Measurements from ENCODE around the gene SYNE1. TPM values are rescaled to one million over a fixed set of nuclear protein-coding genes. Genes with fewer than 3 reads are reported as not detected.

The SYNE1 gene
- polyA plus RNA-seq, 2 of the 4 experiments (the other 2 are of a cell fraction): 10.5 to 28.5 TPM

GRCh38 chr6:152661776-152662175 lies 24.6 kb upstream of the SYNE1 start:
- TF ChIP-seq CHD2 (IDR thresholded peaks at IDR 0.05; ENCODE audit: low read length, partially characterized antibody) (no peak), HMGXB4 (CRISPR knock-in tag; IDR thresholded peaks at IDR 0.05; ENCODE audit: borderline replicate concordance) (no peak), HOXA7 (CRISPR knock-in tag; IDR thresholded peaks at IDR 0.05) (no peak), E2F6 (IDR thresholded peaks at IDR 0.05; ENCODE audit: borderline replicate concordance, low read depth) (no peak), POLR2AphosphoS2 (conservative IDR thresholded peaks at IDR 0.05; ENCODE audit: low read length) (no peak), MYC (IDR thresholded peaks at IDR 0.05; ENCODE audit: borderline replicate concordance, low read length) (no peak), ZNF302 (CRISPR knock-in tag; IDR thresholded peaks at IDR 0.05) (no peak), RFX5 (IDR thresholded peaks at IDR 0.05) (no peak), RNF2 (IDR thresholded peaks at IDR 0.05; ENCODE audit: borderline replicate concordance, low read depth) (no peak), NR3C1 (IDR thresholded peaks at IDR 0.05) (no peak), CEBPB (IDR thresholded peaks at IDR 0.05) (no peak), ZC3H11A (IDR thresholded peaks at IDR 0.05) (no peak)
- no peak overlapping the region for H3K4me2 ChIP-seq
- no peak for FAIRE-seq
- ATAC-seq: no peak
- no peak overlapping the region for H3K4me3 ChIP-seq
- ChIA-PET POLR2A (no interaction called here), CTCF (no interaction called here)
- no peaks in the 10 kb centered on the region for H3K9me3 ChIP-seq
- 52% methylated on average over 3 of the region's 3 CpGs for WGBS (ENCODE audit: missing lambda C conversion rate)
- no peak for DNase-seq (ENCODE audit: low read depth in 1 of 2, low spot score in 1 of 2)
- H3K27ac ChIP-seq: no peak overlapping the region
- no peaks in the 10 kb centered on the region for H3K4me1 ChIP-seq

- Histone ChIP-seq H3K9me3 (no peaks in the 10 kb centered on the region), H3K27ac (no peak overlapping the region), H3K4me2 (no peak overlapping the region), H3K4me3 (no peak overlapping the region), H3K4me1 (no peaks in the 10 kb centered on the region)
- FAIRE-seq (no peak), ATAC-seq (no peak), DNase-seq (ENCODE audit: low read depth in 1 of 2, low spot score in 1 of 2) (no peak)
- POLR2A ChIA-PET: no interaction called here
- TF ChIP-seq FOSB (CRISPR knock-in tag; IDR thresholded peaks at IDR 0.05) (no peak), MAZ (IDR thresholded peaks at IDR 0.05; ENCODE audit: borderline replicate concordance, low read depth, low read length) (no peak), REST (IDR thresholded peaks at IDR 0.05) (no peak), NPAS2 (CRISPR knock-in tag; IDR thresholded peaks at IDR 0.05; ENCODE audit: borderline replicate concordance) (no peak), CHD2 (IDR thresholded peaks at IDR 0.05; ENCODE audit: low read length, partially characterized antibody) (no peak), ZSCAN20 (CRISPR knock-in tag; IDR thresholded peaks at IDR 0.05) (no peak), ESRRA (IDR thresholded peaks at IDR 0.05; ENCODE audit: borderline replicate concordance, low read length) (no peak), NR3C1 (IDR thresholded peaks at IDR 0.05) (no peak), MYC (IDR thresholded peaks at IDR 0.05; ENCODE audit: borderline replicate concordance, low read length) (no peak), MAFK (IDR thresholded peaks at IDR 0.05; ENCODE audit: partially characterized antibody) (no peak), PHF8 (IDR thresholded peaks at IDR 0.05; ENCODE audit: borderline replicate concordance, low read depth) (no peak), TFCP2L1 (CRISPR knock-in tag; IDR thresholded peaks at IDR 0.05) (no peak), RAD21 (conservative IDR thresholded peaks at IDR 0.05 in 1 of 2, IDR thresholded peaks at IDR 0.05 in 1 of 2) (no peak), POLR2A (IDR thresholded peaks at IDR 0.05; ENCODE audit: low read length) (no peak)
- WGBS (ENCODE audit: missing lambda C conversion rate): 13% methylated on average over 3 of the region's 3 CpGs
- CTCF ChIA-PET: interaction anchor here (1.6 kb wide), 1 partner anchor 9 kb away, joined by 6 read pairs; no protein-coding TSS in a partner anchor
Measured at GRCh38 chr6:152651986-152652385, 14.8 kb upstream of the SYNE1 start.

Measured in A549 (cell line).